GM12872 (cell line): ENCODE results near the gene ZNF26.

Experiments
- TF ChIP-seq, protein P1 (sequence below): IDR thresholded peaks from 3 replicates; pipeline ENCODE4 v1.5.1; 2011; ENCODE audit warnings: low read depth, mild to moderate bottlenecking, low read length, moderate library complexity; ENCODE audit not compliant: insufficient read depth

Gene ZNF26

DNA sequence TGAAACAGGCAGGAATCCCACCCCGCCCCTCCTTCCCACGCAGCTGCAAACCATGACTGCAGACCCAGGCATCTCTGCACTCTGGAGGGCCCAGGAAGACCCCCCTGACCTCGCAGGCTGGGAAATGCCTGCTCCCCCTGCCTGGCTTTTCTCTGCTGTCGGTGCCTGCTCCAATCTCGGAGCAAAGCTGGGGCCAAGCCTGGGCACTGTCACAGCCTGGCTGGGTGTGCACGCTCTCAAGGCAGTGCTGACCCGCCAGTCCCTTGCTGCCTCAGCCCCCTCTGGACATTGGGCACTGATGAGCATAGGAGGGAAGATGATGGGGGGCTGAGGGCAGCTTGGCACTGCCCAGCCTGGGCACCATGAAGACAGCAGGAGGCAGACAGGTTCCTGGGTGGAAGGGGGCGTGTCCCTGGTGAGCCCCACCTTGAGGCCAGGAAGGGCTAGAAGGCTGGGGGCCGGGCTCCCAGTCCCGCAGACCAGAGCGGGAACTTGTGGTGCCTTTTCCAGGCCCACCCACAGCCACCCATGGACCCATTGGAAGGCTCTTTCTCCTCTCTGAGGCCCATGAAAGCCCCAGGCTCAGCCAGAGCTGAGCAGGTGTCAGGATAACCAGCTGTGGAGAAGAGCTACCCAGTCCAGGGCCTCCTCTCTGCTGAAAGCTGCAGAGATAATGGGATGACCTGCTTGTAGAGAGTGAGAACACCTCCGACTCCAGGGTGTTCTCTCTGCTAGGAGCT lies 19.3 kb upstream of the ZNF26 start:
- TF ChIP-seq, protein P1, sequence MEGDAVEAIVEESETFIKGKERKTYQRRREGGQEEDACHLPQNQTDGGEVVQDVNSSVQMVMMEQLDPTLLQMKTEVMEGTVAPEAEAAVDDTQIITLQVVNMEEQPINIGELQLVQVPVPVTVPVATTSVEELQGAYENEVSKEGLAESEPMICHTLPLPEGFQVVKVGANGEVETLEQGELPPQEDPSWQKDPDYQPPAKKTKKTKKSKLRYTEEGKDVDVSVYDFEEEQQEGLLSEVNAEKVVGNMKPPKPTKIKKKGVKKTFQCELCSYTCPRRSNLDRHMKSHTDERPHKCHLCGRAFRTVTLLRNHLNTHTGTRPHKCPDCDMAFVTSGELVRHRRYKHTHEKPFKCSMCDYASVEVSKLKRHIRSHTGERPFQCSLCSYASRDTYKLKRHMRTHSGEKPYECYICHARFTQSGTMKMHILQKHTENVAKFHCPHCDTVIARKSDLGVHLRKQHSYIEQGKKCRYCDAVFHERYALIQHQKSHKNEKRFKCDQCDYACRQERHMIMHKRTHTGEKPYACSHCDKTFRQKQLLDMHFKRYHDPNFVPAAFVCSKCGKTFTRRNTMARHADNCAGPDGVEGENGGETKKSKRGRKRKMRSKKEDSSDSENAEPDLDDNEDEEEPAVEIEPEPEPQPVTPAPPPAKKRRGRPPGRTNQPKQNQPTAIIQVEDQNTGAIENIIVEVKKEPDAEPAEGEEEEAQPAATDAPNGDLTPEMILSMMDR = no peak

DNA sequence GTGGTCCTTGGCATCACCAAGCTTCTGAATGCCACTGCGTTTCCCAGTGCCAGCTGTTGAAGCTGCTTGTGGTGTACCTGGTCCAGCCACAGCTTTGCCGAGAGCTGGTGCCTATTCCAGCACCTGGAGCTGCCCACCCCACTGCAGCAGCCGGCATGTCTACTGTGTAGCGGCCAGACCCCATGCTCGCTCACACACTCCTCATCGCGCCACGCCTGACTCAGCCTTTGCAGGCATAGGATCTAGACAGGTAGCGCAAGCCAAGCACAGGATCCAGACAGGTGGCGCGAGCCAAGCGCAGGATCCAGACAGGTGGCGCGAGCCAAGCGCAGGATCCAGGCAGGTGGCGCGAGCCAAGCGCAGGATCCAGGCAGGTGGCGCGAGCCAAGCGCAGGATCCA lies 18.4 kb upstream of the ZNF26 start:
- TF ChIP-seq, protein P1 = no peak

DNA sequence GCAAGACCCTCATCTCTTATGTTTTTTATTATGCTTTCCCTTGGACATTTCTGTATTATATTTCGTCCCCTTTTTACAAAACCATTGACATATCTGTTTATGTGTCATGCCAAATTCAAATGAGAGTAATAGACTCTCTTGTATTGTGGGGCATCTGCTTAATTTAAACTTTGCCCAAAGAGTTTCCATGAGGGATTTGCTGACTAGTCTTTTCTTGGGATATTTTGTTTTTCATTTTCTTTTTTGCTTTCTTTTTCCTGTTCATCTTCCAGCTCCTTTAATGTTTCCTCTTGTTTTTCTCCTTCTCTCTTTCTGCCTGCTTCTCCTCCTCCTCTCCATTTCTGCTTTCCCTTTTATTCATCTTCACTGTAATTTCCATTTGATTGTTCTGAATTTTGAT lies 13.8 kb upstream of the ZNF26 start:
- TF ChIP-seq, protein P1 = no peak

DNA sequence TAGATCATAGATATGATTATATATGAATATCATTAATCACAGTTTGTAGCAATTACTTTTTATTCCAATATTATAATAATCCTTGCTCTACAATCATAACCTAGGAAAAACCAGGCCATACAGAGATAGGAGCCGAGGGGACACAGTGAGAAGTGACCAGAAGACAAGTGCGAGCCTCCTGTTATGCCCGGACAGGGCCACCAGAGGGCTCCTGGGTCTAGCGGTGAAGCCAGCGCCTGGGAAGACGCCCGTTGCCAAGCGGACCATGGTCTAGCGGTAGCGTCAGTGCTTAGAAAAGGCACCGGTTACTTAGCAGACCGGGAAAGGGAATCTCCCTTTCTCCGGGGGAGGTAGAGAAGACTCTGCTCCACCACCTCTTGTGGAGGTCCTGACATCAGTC lies 9.3 kb upstream of the ZNF26 start:
- TF ChIP-seq, protein P1 = peak; percentile 41; the same call in 2 of the 3 replicates

DNA sequence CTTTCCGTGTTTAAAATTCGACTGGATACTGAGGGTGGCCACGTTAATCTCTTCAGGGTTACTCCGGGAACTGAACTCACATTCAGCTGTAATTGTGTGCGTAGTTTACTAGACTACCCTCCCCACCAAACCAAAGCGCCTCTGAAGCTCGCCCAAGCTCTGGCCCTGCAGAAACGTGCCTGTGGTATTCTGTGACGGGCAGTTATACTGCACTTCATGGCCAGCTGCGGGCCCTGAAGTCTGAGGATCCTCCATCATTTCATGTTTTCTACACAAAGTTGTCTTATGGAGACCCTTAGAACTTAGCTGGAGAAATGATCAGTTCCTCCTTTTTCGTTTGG lies 688 bp downstream of the ZNF26 start:
- TF ChIP-seq, protein P1 = no peak

DNA sequence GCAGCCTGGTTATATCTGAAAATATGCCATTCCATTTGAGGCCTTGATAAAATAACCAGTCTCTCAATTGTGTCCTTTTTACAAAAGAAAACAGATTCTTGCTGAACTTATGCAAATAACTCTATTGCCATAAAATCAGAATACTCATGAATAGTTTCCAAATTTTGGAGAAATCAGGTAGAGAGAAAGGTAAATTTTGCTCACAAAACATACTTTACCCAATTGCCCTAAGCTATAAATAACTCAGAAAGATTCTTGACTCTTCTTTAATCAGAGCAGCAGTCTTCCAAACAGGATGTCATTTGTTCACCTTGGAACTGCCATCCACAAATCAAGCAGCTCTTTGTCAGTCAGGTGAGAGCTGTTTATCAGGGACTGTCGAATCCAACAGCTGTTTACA lies 12.6 kb downstream of the ZNF26 start:
- TF ChIP-seq, protein P1 = no peak

DNA sequence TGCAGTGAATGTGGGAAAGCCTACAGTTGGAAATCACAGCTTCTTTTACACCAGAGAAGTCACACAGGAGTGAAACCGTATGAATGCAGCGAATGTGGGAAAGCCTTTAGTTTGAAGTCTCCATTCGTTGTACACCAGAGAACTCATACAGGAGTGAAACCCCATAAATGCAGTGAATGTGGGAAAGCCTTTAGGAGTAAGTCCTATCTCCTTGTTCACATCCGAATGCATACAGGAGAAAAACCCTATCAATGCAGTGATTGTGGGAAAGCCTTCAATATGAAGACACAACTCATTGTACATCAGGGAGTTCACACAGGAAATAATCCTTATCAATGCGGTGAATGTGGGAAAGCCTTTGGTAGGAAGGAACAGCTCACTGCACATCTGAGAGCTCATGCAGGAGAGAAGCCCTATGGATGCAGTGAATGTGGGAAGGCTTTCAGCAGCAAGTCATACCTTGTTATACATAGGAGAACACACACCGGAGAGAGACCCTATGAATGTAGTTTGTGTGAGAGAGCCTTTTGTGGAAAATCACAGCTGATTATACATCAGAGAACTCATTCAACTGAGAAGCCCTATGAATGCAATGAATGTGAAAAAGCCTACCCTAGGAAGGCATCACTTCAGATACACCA lies 24.6 kb downstream of the ZNF26 start:
- TF ChIP-seq, protein P1 = no peak
